Middle frontal gyrus (tissue), 1 donor: Measurements from ENCODE around the gene SERPINF2.
"Not testable (repeated sequence)": the region's sequence is repeated elsewhere in the genome, so short reads cannot be mapped to it uniquely, and the experiment has no call there.

ENCODE experiments used
- DNase-seq: peaks from one replicate; pipeline ENCODE4 v3.0.0-alpha.2; 2015; ENCODE audit warnings: low spot score; ENCODE audit errors: extremely low spot score

The SERPINF2 gene

DNA sequence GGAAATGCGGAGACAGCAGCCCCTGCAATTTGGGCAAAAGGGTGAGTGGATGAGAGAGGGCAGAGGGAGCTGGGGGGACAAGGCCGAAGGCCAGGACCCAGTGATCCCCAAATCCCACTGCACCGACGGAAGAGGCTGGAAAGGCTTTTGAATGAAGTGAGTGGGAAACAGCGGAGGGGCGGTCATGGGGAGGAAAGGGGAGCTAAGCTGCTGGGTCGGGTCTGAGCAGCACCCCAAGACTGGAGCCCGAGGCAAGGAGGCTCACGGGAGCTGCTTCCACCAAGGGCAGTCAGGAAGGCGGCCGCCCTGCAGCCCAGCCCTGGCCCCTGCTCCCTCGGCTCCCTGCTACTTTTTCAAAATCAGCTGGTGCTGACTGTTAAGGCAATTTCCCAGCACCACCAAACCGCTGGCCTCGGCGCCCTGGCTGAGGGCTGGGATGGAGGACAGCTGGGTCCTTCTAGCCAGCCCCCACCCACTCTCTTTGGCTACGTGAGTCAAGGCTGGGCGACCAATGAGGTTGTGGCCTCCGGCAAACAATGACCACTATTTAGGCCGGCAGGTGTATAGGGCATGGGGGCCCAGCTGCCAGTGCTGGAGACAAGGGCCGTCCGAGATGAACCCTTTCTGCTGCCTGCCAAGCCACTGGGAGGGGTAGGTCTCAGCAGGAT, 19.7 kb downstream of the SERPINF2 start:
- DNase-seq, result no peak

DNA sequence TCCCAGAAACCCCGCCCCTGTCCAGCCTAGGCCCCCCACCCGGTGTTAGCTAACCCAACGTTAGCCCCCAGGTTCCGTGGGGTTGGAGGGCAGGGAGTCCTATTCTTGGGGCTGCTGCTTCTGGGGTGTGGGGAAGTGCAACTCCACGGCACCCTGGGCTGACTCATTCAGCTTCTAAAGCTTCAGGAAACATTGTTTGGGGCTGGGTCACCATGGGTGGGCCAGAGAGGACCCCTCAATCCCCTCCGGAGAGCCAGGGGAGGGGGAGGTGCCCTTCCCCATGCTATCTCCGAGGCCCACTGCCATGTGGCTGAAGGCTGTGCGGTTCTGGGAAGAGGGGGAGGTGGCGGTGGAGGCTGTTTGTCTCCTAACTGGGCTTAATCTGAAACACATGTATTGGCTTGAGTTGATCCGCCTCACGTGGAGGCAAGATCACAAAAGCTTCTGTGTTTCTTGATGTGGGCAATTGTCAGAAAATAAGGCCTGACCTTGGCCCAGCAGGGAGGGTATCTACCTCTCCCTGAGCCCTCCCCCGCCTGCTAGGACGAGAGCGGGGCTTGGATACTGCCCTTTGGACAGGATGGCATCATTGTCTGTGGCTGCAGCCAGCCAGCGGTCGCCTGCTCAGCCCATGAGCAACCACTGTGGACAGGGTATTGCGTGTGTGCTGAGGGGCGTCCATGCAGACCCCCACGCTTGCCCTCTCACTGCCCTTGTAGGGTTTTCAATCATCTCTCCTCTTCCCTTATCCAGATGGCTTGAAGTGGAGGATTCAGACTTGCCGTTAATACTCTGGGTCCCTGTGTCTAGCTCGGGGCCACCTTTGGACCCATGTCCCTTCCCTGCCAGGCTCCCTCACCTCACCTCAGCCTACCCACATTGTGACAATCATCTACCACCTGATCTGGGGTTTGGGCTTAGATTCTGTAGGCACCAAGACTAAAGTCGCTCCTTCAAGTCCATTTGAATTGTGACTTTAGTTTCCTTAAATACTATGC, 20.5 kb downstream of the SERPINF2 start:
- no peak for DNase-seq

DNA sequence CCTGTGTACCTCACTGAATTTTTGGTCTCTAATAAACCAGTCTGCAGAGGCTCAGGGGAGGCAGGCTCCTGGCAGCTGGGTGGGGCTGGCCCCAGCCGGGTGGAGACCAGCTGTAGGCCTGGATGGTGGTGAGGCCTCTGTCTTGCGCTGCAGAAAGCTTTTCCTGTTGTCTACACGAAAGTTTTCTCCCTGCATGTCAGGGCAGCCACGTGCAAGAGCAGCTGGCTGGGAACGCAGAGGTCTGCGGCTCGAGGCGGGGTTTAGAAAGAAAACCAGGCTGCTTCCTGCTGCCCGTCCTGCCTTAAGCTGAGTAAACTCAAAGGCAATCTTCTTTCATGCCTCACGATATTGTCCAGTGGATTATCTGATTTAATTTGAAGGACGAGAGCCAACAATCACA, 21.6 kb downstream of the SERPINF2 start:
- DNase-seq, result no peak

DNA sequence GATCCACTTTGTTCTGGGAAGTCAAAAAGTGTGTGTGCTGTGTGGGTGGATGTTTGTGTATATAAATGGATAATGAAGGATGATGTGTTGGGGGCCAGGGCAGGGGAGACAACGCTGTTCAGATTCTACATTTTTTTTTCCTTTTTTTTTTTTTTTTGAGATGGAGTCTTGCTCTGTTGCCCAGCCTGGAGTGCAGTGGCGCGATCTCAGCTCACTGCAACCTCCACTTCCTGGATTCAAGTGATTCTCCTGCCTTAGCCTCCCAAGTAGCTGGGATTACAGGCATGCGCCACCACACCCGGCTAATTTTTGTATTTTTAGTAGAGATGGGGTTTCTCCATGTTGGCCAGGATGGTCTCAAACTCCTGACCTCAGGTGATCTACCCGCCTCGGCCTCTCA, 22.0 kb downstream of the SERPINF2 start:
- DNase-seq, result not testable (repeated sequence)

GRCh38 chr17:1765576-1765975, 22.9 kb downstream of the SERPINF2 start:
- no peak for DNase-seq

- DNase-seq, result no peak
Observed at GRCh38 chr17:1766382-1767135, 23.9 kb downstream of the SERPINF2 start.

- no peak for DNase-seq
Observed at GRCh38 chr17:1767358-1767757, 24.7 kb downstream of the SERPINF2 start.

DNA sequence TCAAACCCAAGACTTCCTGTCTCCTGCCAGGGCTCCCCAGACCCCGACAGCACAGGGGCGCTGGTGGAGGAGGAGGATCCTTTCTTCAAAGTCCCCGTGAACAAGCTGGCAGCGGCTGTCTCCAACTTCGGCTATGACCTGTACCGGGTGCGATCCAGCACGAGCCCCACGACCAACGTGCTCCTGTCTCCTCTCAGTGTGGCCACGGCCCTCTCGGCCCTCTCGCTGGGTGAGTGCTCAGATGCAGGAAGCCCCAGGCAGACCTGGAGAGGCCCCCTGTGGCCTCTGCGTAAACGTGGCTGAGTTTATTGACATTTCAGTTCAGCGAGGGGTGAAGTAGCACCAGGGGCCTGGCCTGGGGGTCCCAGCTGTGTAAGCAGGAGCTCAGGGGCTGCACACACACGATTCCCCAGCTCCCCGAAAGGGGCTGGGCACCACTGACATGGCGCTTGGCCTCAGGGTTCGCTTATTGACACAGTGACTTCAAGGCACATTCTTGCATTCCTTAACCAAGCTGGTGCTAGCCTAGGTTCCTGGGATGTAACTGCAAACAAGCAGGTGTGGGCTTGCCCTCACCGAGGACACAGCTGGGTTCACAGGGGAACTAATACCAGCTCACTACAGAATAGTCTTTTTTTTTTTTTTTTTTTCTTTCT, 27.3 kb downstream of the SERPINF2 start:
- no peak for DNase-seq

DNA sequence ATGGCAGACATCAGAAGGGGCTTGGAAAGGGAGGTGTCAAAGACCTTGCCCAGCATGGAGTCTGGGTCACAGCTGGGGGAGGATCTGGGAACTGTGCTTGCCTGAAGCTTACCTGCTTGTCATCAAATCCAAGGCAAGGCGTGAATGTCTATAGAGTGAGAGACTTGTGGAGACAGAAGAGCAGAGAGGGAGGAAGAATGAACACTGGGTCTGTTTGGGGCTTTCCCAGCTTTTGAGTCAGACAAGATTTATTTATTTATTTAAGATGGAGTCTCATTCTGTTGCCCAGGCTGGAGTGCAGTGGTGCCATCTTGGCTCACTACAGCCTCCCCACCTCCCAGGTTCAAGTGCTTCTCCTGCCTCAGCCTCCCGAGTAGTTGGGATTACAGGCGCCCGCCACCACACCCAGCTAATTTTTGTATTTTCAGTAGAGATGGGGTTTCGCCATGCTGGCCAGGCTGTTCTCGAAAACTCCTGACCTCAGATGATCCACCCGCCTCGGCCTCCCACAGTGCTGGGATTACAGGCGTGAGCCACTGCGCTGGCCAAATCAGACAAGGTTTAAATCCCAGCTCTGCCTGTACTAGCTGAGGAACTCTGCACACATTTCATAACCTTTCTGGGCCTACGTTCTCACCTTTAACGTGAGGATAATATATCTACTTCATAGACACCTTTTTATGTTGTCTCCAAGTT, 30.5 kb downstream of the SERPINF2 start:
- DNase-seq, result not testable (repeated sequence)

DNA sequence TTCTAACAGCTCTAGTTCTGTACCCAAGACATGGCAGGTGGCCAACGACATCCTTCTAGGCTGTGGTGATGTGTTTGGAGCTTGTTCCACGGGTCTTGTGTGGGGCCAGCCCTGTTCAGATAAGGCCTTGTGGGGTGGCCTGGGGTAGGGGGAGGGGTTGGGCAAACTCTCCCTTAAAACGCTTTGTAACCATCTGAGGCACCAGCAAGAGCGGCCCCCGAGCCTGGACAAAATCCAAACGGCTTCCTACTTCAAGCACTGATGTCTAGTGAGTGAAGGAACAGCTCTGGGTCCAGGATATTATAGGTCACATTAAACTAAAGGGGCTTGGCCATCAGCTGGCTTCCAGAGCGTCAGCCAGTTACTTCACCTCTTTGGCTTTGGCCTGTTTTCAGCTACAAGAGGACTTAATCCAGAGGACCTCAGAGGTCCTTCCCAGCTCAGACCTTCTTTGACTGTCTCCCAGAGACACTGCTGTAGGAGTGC, 31.1 kb downstream of the SERPINF2 start:
- DNase-seq, result no peak

- no peak for DNase-seq
Observed at GRCh38 chr17:1774390-1775176, 31.9 kb downstream of the SERPINF2 start.

DNA sequence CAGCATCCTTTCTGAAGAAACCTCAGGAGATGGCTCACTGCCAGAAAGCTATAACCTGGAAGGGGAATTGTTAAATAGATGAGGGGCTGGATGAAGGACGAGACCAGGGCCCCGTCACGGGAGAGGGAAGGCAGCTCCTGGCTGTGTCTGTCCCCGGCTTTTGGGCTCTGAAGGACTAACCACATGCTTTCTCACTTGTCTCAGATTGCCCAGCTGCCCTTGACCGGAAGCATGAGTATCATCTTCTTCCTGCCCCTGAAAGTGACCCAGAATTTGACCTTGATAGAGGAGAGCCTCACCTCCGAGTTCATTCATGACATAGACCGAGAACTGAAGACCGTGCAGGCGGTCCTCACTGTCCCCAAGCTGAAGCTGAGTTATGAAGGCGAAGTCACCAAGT, 33.7 kb downstream of the SERPINF2 start:
- DNase-seq, result no peak

- DNase-seq, result no peak
Observed at GRCh38 chr17:1776857-1777256, 34.2 kb downstream of the SERPINF2 start.

DNA sequence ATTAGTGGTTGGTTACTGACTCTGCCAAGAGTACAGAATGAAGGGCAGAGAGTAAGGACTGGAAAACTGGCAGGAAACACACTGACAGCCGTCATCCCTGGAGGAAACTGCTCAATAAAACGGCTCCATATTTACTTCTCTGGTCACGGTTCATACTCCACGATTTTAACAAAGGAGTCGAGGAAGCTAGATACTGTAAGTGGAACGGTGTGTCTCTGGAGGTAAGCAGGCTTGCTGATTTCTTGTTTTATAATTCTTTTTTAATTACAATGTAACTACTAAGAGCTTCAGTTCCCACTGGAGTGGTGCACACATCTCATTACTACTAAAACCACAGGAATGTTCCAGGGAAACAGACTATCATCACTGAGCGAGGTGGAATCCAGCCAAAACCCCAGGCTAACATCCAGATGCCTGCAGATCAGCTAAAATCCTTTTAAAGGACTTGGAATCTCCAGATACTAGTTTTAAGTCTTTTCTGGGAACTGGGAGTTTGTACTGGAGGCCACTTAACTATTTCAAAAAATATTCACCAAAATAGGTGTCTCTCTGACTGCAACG, 37.0 kb downstream of the SERPINF2 start:
- no peak for DNase-seq

DNA sequence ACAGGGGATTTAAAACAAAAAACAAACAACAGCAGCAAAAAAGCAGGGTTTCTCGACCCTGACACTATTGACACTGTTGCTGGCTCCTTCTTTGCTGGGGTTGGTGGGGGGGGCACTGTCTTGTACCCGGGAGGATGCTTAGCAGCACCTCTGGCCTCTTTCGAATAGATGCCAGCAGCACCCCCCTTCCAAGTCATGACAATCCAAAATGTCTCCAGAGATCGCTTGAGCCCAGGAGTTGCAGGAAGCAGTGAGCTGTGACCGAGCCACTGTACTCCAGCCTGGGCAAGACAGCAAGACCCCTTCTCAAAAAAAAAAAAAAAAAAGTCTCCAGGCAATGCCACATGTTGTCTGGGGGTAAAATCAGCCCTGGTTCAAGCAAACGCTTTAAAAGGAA, 39.5 kb downstream of the SERPINF2 start:
- DNase-seq, result no peak

GRCh38 chr17:1783271-1783670, 40.6 kb downstream of the SERPINF2 start:
- DNase-seq, result no peak

DNA sequence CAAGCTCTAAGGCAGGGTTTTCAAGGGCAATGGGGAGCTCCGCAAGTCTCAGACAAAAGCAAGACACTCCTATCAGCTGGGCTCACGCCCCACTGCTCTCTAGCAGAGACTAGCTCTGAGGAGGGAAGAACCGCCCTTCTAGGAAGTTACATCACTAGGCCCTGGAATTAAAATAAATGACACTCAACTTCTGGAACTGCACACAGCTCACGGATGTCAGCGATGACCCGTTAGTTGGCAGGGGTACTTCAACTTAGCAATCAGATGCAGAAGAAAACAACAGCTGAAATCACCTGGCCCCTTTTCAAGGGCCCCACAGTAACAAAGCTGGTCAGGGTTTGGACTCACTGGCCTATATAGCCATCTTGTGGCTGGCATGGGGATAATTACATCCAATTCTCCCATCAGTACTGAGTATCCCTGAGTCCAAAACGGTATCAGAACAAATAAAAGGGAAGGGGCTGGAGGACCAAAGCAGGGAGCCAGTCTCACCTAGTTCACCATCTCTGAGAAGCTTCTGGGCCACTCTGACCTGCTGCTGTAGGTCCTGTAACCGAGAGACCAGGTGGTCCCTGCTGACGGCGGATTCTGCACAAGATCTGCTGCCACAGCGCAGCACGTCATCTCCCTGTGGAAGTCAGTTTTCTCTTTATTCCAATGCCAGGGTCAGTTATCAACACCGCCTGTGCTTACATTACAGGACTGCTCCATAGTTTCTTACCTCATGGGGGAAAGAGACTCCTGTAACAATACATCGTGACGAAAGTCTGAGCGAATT, 41.4 kb downstream of the SERPINF2 start:
- DNase-seq, result no peak

GRCh38 chr17:1785930-1786329, 43.3 kb downstream of the SERPINF2 start:
- no peak for DNase-seq

DNA sequence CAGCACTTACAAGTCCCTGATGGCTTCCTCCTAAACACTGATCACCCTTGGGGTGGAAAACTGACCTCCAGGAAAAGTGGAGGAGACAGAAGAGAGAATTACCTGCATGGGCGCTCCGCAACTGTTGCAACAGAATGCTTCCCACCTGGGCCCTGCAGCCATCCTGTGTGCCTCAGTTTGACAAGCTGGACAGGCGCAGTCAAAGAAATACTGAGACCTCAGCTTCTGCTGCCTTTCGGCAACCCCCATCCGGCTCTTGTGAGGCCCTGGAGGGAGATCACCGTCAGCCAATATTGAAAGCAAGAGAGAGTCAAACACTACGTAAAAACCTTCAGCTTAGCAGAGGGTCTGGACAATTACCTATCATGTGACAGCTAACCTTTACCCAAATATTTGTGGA, 44.0 kb downstream of the SERPINF2 start:
- DNase-seq, result no peak
